OCI-M2 (cell line): ENCODE measurements around the gene ECHS1.
"Not testable (repeated sequence)": the region's sequence is repeated elsewhere in the genome, so short reads cannot be mapped to it uniquely, and the experiment has no call there.

Experiments
- DNase-seq: peaks from one replicate; lab custom pipeline; 2025; ENCODE audit not compliant: unreplicated experiment; lab: John Stamatoyannopoulos, UW

Gene ECHS1

DNA sequence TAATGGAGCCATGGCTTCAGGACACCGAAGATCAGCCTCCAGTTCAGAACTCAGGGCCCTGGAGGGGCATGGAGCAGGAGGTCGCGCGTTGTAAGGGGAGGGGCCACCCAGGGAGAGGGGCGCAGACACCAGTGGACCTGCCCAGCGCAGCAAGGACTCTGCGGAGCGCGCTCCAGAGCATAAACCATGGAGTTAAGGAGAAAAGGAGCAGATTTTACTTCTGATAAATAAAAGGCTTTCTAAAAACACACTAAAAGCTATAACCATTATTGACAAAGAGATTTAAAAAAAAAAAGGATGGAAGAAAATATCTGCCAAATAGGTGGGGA is 47.0 kb downstream of the ECHS1 start:
- DNase-seq, result no peak

DNA sequence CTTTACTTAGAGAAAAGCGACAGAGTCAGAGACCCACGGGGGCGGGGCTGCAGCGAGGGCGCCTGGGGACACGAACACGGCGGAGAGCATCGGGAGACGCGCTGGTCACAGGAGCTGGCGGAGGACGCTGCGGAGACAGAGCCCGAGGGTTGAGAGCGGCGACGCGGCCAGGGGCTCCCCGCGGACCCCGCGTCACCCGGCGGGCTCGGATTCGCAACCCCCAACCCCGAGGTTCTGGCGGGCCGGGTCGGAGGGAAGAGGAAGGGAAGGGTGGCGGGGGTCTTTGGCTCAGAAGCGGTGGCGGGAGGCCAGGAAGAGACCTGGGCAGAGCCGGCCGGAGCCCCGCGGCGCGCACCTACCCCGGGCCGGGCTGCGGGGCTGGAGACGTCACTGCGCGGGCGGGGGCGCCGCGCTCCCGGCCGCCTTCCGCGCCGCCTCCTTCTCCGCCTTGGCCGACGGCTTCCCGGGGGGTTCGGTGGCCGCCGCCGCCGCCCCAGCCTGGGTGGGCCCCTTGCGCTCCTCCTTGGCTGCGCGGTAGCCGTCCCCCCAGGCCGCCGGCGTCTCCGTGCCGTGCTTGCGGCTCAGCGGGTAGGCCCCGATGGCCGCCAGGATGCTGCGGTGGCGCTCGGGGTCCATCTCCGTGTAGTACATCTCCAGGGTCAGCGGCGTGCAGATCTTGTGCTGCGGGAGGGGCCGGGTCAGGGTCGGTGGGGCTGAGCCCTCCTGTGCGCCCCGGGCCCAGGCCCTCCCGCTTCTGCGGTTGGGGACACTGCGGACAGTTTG is 47.5 kb downstream of the ECHS1 start:
- no peak for DNase-seq

DNA sequence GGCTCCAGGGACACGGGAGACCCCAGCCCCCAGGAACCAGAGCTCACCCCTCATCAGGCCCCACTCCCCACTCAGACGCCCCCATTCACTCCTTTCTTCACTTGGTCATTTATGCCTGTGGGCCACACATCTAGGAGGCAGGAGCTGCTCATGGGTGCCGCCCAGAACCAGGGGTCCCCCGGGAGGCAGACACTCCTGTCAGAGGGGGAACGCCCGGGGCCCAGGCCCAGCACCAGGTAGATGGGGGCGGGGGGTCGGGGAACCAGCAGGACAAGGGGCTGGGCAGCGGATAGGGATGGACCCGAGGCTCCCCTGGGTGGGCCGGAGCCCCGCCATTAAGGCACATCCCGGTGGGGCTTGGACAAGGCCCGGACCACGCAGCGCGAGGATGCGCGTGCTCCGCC is 48.3 kb downstream of the ECHS1 start:
- DNase-seq, result no peak

DNA sequence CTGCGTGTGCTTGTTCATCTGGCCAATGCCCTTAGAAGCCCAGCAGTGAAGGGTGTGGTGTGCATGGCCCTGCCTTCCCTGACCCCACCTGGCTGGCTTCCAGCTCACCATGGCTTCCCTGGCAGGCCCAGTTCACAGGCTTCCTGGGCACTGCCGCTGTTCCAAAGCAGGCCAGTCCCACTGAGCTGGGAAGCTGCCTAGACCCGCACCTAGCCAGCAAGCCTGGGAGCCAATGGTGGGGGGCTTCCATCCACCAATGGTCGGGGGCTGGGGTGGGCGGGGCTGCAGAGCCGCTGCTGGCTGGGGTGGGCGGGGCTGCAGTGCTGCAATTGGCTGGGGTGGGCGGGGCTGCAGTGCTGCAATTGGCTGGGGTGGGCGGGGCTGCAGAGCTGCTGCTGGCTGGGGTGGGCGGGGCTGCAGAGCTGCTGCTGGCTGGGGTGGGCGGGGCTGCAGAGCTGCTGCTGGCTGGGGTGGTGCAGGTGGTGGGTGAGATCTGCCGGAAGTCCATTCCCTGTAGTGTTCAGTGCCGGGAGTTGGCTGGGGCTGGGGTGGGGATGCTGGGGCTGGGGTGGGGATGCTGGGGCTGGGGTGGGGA is 48.9 kb downstream of the ECHS1 start:
- DNase-seq, result no peak

DNA sequence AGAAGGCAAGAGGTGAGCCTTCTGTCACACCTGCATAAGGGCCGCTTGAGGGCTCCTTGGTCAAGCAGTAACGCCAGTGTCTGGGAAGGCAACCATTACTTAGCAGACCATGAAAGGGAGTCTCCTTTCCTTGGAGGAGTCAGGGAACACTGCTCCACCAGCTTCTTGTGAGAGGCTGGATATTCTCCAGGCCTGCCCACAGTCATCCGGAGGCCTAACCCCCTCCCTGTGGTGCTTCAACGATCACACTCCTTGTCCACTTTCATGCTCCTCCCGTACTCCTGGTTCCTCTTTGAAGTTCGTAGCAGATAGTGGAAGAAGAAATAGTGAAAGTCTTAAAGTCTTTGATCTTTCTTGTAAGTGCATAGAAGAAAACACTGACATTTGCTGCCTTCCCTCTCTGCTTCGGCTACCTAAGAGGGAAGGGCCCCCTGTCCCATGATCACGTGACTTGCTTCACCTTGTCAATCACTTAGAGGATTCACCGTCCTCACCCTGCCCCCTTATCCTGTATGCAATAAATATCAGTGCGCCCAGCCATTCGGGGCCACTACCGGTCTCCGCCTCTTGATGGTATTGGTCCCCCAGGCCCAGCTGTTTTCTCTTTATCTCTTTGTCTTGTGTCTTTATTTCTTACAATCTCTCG is 51.0 kb downstream of the ECHS1 start:
- not testable (repeated sequence) for DNase-seq

DNA sequence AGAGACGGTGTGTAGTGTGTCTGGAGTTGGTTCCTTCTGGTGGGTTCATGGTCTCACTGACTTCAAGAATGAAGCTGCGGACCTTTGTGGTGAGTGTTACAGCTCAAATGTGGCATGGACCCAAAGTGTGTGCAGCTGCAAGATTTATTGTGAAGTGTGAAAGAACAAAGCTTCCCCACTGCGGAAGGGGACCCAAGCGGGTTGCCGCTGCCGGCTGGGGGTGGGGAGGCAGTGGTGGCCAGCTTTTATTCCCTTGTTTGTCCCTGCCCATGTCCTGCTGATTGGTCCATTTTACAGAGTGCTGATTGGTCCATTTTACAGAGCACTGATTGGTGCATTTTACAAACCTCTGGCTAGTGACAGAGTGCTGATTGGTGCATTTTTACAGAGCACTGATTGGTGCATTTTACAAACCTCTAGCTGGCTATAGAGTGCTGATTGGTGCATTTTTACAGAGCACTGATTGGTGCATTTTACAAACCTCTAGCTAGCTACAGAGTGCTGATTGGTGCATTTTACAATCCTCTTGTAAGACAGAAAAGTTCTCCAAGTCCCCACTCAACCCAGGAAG is 52.2 kb downstream of the ECHS1 start:
- not testable (repeated sequence) for DNase-seq

DNA sequence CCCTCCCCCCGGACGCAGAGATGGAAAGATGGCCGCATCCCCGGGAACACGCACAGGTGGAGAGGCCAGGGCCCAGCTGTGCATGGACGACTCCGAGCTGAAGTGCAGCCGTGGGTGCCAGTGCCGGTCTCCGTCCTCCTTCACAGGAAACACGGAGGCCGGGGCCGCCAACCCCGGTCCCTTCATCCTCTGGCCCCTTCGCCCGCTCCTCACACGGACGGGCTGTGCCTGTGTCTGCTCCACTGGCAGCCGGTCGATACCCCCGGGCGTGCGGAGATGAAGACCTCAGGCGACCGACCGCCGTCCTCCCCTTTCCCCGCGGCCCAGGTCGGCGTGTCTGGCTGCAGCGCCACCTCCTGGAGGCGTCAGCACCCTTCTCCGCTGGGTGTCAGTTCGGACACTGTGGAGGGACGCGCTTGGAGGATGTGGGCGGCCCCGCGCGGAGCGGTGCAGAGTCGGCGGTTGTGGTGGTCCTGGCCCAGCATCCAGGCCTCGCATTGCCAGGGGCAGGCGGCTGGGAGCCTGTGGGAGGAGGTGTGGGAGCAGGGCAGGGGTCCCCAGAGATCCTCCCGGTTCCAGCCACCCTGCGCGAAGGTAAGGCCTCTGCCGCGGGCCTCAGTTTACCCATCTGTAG is 54.5 kb downstream of the ECHS1 start:
- no peak for DNase-seq

DNA sequence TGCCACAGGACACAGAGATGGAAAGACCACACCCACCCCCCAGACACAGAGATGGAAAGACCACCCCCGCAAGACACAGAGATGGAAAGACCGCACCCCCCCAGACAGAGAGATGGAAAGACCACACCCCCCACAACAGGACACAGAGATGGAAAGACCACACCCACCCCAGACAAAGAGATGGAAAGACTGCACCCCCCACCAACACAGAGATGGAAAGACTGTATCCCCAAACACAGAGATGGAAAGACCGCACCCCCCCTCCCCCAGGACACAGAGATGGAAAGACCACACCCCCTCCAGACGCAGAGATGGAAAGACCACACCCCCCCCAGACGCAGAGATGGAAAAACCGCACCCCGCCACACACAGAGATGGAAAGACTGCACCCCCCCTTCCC is 56.4 kb downstream of the ECHS1 start:
- DNase-seq, result no peak

DNA sequence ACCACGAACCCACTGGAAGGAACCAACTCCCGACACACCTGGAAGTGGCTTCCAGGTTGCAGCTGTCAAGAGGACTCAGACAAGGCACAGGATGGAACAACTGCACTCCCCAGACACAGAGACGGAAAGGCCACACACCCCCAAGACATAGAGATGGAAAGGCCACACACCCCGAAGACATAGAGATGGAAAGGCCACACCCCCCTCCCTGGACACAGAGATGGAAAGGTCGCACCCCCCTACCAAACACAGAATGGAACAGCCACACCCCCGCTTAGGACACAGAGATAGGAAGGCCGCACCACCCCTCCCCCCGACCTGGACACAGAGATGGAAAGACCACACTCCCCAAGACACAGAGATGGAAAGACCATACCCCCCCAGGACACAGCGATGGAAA is 56.9 kb downstream of the ECHS1 start:
- no peak for DNase-seq

DNA sequence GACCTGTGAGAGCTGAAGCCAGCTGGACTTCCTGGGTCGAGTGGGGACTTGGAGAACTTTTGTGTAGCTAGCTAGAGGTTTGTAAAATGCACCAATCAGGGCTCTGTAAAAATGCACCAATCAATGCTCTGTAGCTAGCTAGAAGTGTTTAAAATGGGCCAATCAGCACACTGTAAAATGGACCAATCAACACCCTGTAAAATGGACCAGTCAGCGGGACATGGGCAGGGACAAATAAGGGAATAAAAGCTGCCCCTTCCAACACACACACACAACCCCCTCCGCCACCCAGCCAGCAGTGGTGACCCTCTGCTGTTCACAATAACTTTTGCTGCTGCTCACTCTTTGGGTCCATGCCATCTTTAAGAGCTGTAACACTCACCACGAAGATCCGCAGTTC is 57.3 kb downstream of the ECHS1 start:
- no peak for DNase-seq

DNA sequence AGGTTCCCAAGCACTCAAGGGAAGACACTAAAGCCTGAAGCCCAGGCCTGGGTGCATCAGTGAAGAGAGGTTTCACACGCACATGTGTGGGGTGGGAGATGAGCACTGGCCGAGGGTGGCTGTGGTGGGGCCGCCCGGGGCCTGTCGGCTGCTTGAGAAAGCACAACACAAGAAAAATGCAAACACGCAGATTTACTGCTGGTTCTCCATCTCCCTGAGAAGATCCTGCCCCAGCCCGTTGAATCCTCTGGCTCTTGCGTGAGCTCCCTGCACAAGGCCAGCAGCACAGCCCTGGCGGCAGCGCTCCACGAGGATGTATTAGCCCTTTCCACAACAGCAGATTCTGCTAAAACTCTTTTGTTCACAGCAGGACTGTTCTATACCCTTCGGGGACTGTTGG is 58.2 kb downstream of the ECHS1 start:
- DNase-seq, result no peak

DNA sequence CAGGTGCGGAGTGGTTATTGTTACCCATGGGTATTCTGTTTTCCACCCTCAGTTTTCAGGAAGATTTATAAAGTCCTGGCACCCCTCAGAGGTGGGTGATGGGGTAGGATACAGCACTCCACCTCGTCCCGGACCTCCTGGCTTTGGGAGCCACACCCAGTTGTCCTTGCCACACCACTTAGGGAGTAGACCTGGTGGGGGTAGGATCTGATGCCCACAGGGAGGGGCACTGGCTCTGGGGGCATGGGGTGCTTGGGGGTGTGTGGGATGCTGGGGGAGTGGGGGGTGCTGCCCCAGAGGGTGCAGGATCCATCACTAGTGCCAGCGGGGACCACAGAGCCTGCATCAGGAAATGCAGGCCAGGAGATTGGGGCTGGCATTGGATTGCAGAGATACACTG is 60.0 kb downstream of the ECHS1 start:
- DNase-seq, result no peak

DNA sequence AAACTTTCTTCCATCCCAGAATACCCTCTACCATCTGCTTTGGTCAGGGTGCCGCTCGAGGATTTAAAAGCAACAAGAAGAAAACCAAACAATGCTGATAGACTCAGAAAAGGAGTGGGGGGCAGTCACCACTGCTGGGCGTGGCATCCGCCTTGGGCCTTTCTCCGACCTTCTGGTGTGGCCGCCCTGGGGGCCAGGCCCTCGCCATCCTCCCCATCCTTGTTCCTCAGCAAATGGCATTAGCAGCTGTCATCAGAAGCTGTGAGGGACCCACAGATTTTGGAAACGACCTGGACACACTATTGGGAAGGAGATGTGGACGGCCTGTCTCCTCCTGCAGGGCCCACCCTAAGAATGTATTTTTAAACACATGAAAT is 60.4 kb downstream of the ECHS1 start:
- DNase-seq, result no peak
